GM13977 (cell line): ENCODE measurements around the gene KBTBD7.

Source experiments
- DNase-seq: peaks from one replicate; pipeline ENCODE4 v3.0.0; 2012; ENCODE audit warnings: low spot score
- CTCF ChIP-seq: IDR thresholded peaks from 2 replicates; pipeline ENCODE4 v1.5.1; 2012; ENCODE audit warnings: mild to moderate bottlenecking, control low read depth; ENCODE audit not compliant: insufficient read depth; ENCODE audit errors: extremely low read depth, missing control alignments
- in situ Hi-C: fragments of 300-500 bp; cut with MboI; formaldehyde crosslinking; loops from one replicate; pipeline ENCODE4 v1.12.0; 2022; ENCODE audit warnings: low sequenced_read_pairs, low pct_unique_long_range_greater_than_20kb, mixed read lengths, inconsistent platforms; ENCODE audit not compliant: unreplicated experiment

KBTBD7 gene

GRCh38 chr13:41148419-41149283 is 45.7 kb downstream of the KBTBD7 start:
- no peak for TF ChIP-seq CTCF
- DNase-seq = no peak
- in situ Hi-C loops = no loop called here

- TF ChIP-seq CTCF = no peak
- no peak for DNase-seq
- in situ Hi-C loops = no loop called here
These were observed 49.0 kb downstream of the KBTBD7 start for GRCh38 chr13:41145136-41145908.

- no peak for DNase-seq
- TF ChIP-seq CTCF = no peak
- in situ Hi-C loops = no loop called here
These were observed 49.8 kb downstream of the KBTBD7 start for GRCh38 chr13:41144576-41144975.
